Measurements from ENCODE around the gene SORBS1.

The SORBS1 gene

GRCh38 chr10:95334805-95335144, 226.4 kb downstream of the SORBS1 start:
- TF ChIP-seq TOX (CRISPR knock-in tag; IDR thresholded peaks at IDR 0.05; ENCODE audit: borderline replicate concordance), result no peak
- TF ChIP-seq SNAI2 (CRISPR knock-in tag; IDR thresholded peaks at IDR 0.05), result no peak
- TF ChIP-seq ZFP3 (CRISPR knock-in tag; IDR thresholded peaks at IDR 0.05), result no peak
- TF ChIP-seq BACH2 (CRISPR knock-in tag; IDR thresholded peaks at IDR 0.05; ENCODE audit: borderline replicate concordance), result no peak
- TF ChIP-seq ARNTL (CRISPR knock-in tag; IDR thresholded peaks at IDR 0.05; ENCODE audit: borderline replicate concordance, low read depth), result no peak
- no peak for TF ChIP-seq ZNF70 (CRISPR knock-in tag; IDR thresholded peaks at IDR 0.05)
- no peak for TF ChIP-seq GLIS3 (CRISPR knock-in tag; IDR thresholded peaks at IDR 0.05)
- TF ChIP-seq PPARA (CRISPR knock-in tag; IDR thresholded peaks at IDR 0.05; ENCODE audit: borderline replicate concordance), result no peak
- TF ChIP-seq TSHZ2 (CRISPR knock-in tag; IDR thresholded peaks at IDR 0.05), result no peak
- TF ChIP-seq CREB5 (CRISPR knock-in tag; IDR thresholded peaks at IDR 0.05; ENCODE audit: low read depth), result no peak
- no peak for TF ChIP-seq CSDC2 (CRISPR knock-in tag; IDR thresholded peaks at IDR 0.05)
- TF ChIP-seq ZFP30 (CRISPR knock-in tag; IDR thresholded peaks at IDR 0.05), result no peak
- peak; percentile 22 for ATAC-seq

- TF ChIP-seq BACH2 (CRISPR knock-in tag; IDR thresholded peaks at IDR 0.05; ENCODE audit: borderline replicate concordance) (no peak), CSDC2 (CRISPR knock-in tag; IDR thresholded peaks at IDR 0.05) (no peak), TSHZ2 (CRISPR knock-in tag; IDR thresholded peaks at IDR 0.05) (no peak), TOX (CRISPR knock-in tag; IDR thresholded peaks at IDR 0.05; ENCODE audit: borderline replicate concordance) (no peak), SNAI2 (CRISPR knock-in tag; IDR thresholded peaks at IDR 0.05) (no peak), CSRNP3 (CRISPR knock-in tag; IDR thresholded peaks at IDR 0.05) (no peak), ARNTL (CRISPR knock-in tag; IDR thresholded peaks at IDR 0.05; ENCODE audit: borderline replicate concordance, low read depth) (no peak), ISL1 (CRISPR knock-in tag; IDR thresholded peaks at IDR 0.05) (no peak), ZFP30 (CRISPR knock-in tag; IDR thresholded peaks at IDR 0.05) (no peak), GLIS3 (CRISPR knock-in tag; IDR thresholded peaks at IDR 0.05) (no peak), POU6F1 (CRISPR knock-in tag; IDR thresholded peaks at IDR 0.05; ENCODE audit: borderline replicate concordance, low read depth) (no peak), PATZ1 (CRISPR knock-in tag; IDR thresholded peaks at IDR 0.05; ENCODE audit: borderline replicate concordance) (no peak), ZNF565 (CRISPR knock-in tag; conservative IDR thresholded peaks at IDR 0.05; ENCODE audit: low read depth) (no peak), OSR1 (CRISPR knock-in tag; IDR thresholded peaks at IDR 0.05) (no peak), ZNF70 (CRISPR knock-in tag; IDR thresholded peaks at IDR 0.05) (no peak), ZFP3 (CRISPR knock-in tag; IDR thresholded peaks at IDR 0.05) (no peak), ZC3H10 (CRISPR knock-in tag; IDR thresholded peaks at IDR 0.05) (no peak)
These were observed 227.0 kb downstream of the SORBS1 start for GRCh38 chr10:95333997-95334804.

More at GRCh38 chr10:95333997-95334804, 227.0 kb downstream of the SORBS1 start:
- peak; percentile 88 for ATAC-seq

Data from SK-N-SH treated with all-trans-retinoic acid at 6 μM for 48 hours (cell line).